SJSA1 (cell line): ENCODE measurements around the gene MYO1D. TPM values are rescaled to one million over a fixed set of nuclear protein-coding genes. Genes with fewer than 3 reads are reported as not detected.

Experiments
- DNase-seq, 2 experiments: peaks; one replicate each; pipeline ENCODE4 v3.0.0-alpha.2; 2015 to 2020; ENCODE audit warnings: low spot score in 2 of 2, low read depth in 1 of 2
- H3K27ac ChIP-seq: fragments of 250-450 bp; sonication (Bioruptor Pico); 2 replicates; pipeline ENCODE4 v1.5.1; 2020; ENCODE audit warnings: mild to moderate bottlenecking, moderate library complexity
- H3K27me3 ChIP-seq: fragments of 250-450 bp; sonication (Bioruptor Pico); replicated peaks from 2 replicates; pipeline ENCODE4 v1.5.1; 2020; ENCODE audit warnings: mild to moderate bottlenecking, moderate library complexity
- H3K36me3 ChIP-seq: fragments of 250-450 bp; sonication (Bioruptor Pico); 2 replicates; pipeline ENCODE4 v1.5.1; 2020; ENCODE audit warnings: mild to moderate bottlenecking
- H3K4me1 ChIP-seq: fragments of 250-450 bp; sonication (Bioruptor Pico); replicated peaks from 2 replicates; pipeline ENCODE4 v1.6.1; 2021; ENCODE audit warnings: mild to moderate bottlenecking
- H3K4me3 ChIP-seq: fragments of 250-450 bp; sonication (Bioruptor Pico); 2 replicates; pipeline ENCODE4 v1.5.1; 2020; ENCODE audit warnings: mild to moderate bottlenecking
- H3K9me3 ChIP-seq: fragments of 250-450 bp; sonication (Bioruptor Pico); replicated peaks from 2 replicates; pipeline ENCODE4 v1.5.1; 2020; ENCODE audit warnings: mild to moderate bottlenecking
- total RNA-seq: library from RNA; depleted of rRNA; stranded (reverse); fragments of >200 nt; shearing (Covaris generic); gene quantifications from 2 replicates; pipeline ENCODE4 v1.2.3, GENCODE V29; 2014

Gene MYO1D
- total RNA-seq, 1 experiment from 2014 or later = 1.1 TPM

GRCh38 chr17:32813021-32813420, 63.9 kb downstream of the MYO1D start:
- Histone ChIP-seq H3K36me3 (no peaks in the 10 kb centered on the region), H3K4me1 (no peaks in the 10 kb centered on the region), H3K27ac (no peak overlapping the region), H3K9me3 (no peaks in the 10 kb centered on the region), H3K27me3 (peaks cover 2% of the 10 kb centered on the region; the same call in 1 of the 2 replicates), H3K4me3 (no peak overlapping the region)
- DNase-seq = no peak

DNA sequence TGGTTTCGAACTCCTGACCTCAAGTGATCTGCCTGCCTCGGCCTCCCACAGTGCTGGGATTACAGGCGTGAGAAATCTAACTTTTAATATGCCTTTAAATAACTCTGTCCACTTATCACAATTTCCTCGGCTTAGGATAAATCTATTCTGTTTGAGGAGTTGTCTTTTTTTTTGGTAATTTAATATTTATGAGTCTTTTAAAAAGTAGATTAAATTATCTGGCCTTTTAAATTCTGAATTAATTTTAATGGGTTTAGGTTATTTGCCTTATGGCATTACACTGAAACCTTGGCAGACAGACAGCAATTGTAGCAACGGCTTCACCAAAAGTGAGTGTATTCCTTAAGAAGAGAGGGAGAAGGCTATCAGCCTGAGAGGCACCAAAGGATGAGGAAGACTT, 66.2 kb downstream of the MYO1D start:
- no peaks in the 10 kb centered on the region for H3K9me3 ChIP-seq
- H3K27me3 ChIP-seq = peaks cover 2% of the 10 kb centered on the region; the same call in 1 of the 2 replicates
- no peak for DNase-seq
- no peak overlapping the region for H3K4me3 ChIP-seq
- no peak overlapping the region for H3K27ac ChIP-seq
- no peaks in the 10 kb centered on the region for H3K36me3 ChIP-seq
- H3K4me1 ChIP-seq = no peaks in the 10 kb centered on the region

DNA sequence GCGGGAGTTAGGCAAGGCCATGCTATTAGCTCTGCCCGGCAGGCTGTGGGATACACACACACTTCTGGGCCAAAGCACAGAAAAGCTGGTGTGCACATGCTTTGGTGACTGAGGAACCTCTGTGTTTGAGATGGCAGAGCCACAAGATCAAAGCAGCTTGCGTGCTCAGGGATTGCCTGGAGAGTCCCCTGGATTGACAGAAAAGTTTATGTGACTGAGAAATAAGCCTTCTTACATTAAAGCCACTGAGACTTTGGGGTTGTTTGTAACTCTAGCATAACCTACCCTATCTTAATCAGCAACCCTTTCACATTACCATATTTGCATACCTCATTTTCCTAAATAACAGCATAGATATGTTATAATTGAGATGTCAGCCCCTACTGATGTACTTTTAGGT, 69.3 kb downstream of the MYO1D start:
- Histone ChIP-seq H3K9me3 (no peaks in the 10 kb centered on the region), H3K27ac (no peak overlapping the region), H3K36me3 (no peaks in the 10 kb centered on the region), H3K4me3 (no peak overlapping the region), H3K27me3 (no peaks in the 10 kb centered on the region; the same call in 1 of the 2 replicates), H3K4me1 (no peaks in the 10 kb centered on the region)
- no peak for DNase-seq

- Histone ChIP-seq H3K4me3 (no peak overlapping the region), H3K9me3 (no peaks in the 10 kb centered on the region), H3K36me3 (no peaks in the 10 kb centered on the region), H3K4me1 (no peaks in the 10 kb centered on the region), H3K27ac (no peak overlapping the region), H3K27me3 (no peaks in the 10 kb centered on the region; the same call in 1 of the 2 replicates)
- DNase-seq = no peak
These were observed 70.3 kb downstream of the MYO1D start for GRCh38 chr17:32806646-32807045.

GRCh38 chr17:32805029-32805976, 71.6 kb downstream of the MYO1D start:
- H3K4me3 ChIP-seq = no peak overlapping the region
- H3K9me3 ChIP-seq = no peaks in the 10 kb centered on the region
- no peaks in the 10 kb centered on the region for H3K4me1 ChIP-seq
- no peaks in the 10 kb centered on the region for H3K27me3 ChIP-seq
- DNase-seq = no peak
- no peaks in the 10 kb centered on the region for H3K36me3 ChIP-seq
- no peak overlapping the region for H3K27ac ChIP-seq

DNA sequence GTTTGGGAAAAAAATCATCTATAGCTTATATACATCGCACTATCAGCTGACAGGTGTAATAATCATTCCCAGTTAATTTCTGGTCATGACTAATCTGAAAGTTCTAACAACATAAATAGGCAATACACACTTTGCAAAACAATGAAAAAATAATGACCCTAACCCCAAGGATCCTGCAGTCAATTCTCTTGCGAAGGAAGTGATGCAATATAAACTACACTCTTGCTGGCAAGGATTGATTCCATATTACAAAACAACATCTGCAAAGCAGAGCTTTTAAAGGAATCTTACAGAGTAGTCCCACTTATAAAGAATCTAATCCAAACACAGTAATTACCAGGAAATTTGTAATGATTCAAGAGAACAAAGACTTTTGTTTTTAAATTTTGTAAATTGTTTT, 73.4 kb downstream of the MYO1D start:
- no peaks in the 10 kb centered on the region for H3K9me3 ChIP-seq
- no peaks in the 10 kb centered on the region for H3K36me3 ChIP-seq
- H3K27me3 ChIP-seq = no peaks in the 10 kb centered on the region
- no peak overlapping the region for H3K4me3 ChIP-seq
- no peak overlapping the region for H3K27ac ChIP-seq
- no peak for DNase-seq
- H3K4me1 ChIP-seq = no peaks in the 10 kb centered on the region

- no peaks in the 10 kb centered on the region for H3K36me3 ChIP-seq
- no peak for DNase-seq
- H3K27ac ChIP-seq = no peak overlapping the region
- H3K4me3 ChIP-seq = no peak overlapping the region
- no peaks in the 10 kb centered on the region for H3K4me1 ChIP-seq
- no peaks in the 10 kb centered on the region for H3K27me3 ChIP-seq
- H3K9me3 ChIP-seq = no peaks in the 10 kb centered on the region
These were observed 74.6 kb downstream of the MYO1D start for GRCh38 chr17:32802306-32802705.

DNA sequence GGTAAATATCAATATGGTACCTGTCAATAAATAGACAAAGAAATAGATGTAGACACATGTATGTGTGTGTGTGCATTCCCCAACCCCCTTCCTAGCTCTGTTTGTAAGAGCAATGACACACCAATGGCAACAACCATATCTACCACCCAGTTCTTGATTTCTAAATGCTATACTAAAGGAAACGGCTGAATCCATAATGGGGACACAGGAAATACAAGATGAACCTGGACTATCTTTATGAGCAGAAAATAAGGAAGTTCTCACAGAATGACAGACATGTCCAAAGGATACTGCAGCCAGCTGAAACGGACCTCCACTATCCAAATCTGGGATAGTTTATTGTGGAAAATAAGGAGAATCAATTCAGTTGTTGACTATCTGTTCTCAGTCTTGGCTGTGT, 75.3 kb downstream of the MYO1D start:
- Histone ChIP-seq H3K4me1 (no peaks in the 10 kb centered on the region), H3K27ac (no peak overlapping the region)
- no peak for DNase-seq

GRCh38 chr17:32801193-32801592, 75.7 kb downstream of the MYO1D start:
- no peaks in the 10 kb centered on the region for H3K4me1 ChIP-seq

More for the DNA sequence above, 75.3 kb downstream of the MYO1D start:
- no peaks in the 10 kb centered on the region for H3K36me3 ChIP-seq
- no peaks in the 10 kb centered on the region for H3K9me3 ChIP-seq
- no peak overlapping the region for H3K4me3 ChIP-seq
- H3K27me3 ChIP-seq = no peaks in the 10 kb centered on the region

GRCh38 chr17:32798938-32799337, 78.0 kb downstream of the MYO1D start:
- Histone ChIP-seq H3K27ac (no peak overlapping the region), H3K27me3 (no peaks in the 10 kb centered on the region), H3K4me1 (no peaks in the 10 kb centered on the region), H3K9me3 (no peaks in the 10 kb centered on the region), H3K36me3 (no peaks in the 10 kb centered on the region), H3K4me3 (no peak overlapping the region)
- no peak for DNase-seq

More at GRCh38 chr17:32801193-32801592, 75.7 kb downstream of the MYO1D start:
- DNase-seq = no peak
- no peak overlapping the region for H3K4me3 ChIP-seq
- no peaks in the 10 kb centered on the region for H3K27me3 ChIP-seq
- H3K27ac ChIP-seq = no peak overlapping the region
- H3K9me3 ChIP-seq = no peaks in the 10 kb centered on the region
- H3K36me3 ChIP-seq = no peaks in the 10 kb centered on the region

- Histone ChIP-seq H3K4me1 (no peaks in the 10 kb centered on the region), H3K36me3 (no peaks in the 10 kb centered on the region), H3K9me3 (no peaks in the 10 kb centered on the region), H3K27me3 (no peaks in the 10 kb centered on the region; the same call in 1 of the 2 replicates), H3K27ac (no peak overlapping the region), H3K4me3 (no peak overlapping the region)
- no peak for DNase-seq
These were observed 81.5 kb downstream of the MYO1D start for GRCh38 chr17:32795339-32795979.

- no peaks in the 10 kb centered on the region for H3K4me1 ChIP-seq
- no peak overlapping the region for H3K27ac ChIP-seq
- H3K36me3 ChIP-seq = no peaks in the 10 kb centered on the region
- no peaks in the 10 kb centered on the region for H3K9me3 ChIP-seq
- no peak overlapping the region for H3K4me3 ChIP-seq
- no peak for DNase-seq
- H3K27me3 ChIP-seq = no peaks in the 10 kb centered on the region; the same call in 1 of the 2 replicates
These were observed 82.2 kb downstream of the MYO1D start for GRCh38 chr17:32794533-32795246.

DNA sequence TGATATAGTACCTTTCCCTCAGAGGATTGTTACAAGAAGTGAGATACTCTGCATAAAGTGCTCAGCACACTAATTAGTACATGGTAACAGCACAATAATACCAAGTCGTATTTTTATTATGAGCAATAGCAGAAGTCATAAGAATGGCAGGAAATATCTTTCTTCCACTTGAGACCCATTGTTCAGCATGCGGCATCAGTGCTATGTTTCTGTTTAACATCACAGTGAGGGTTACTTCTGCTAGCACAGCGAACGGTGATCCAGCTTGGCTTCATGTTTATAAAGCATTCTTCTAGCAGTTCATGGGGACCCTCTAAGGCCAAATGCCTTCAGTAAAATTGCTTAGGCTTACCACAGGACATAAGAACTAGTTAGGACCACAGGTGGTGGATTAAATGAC, 83.1 kb downstream of the MYO1D start:
- Histone ChIP-seq H3K27ac (no peak overlapping the region), H3K27me3 (no peaks in the 10 kb centered on the region; the same call in 1 of the 2 replicates), H3K9me3 (no peaks in the 10 kb centered on the region), H3K4me1 (no peaks in the 10 kb centered on the region), H3K36me3 (no peaks in the 10 kb centered on the region), H3K4me3 (no peak overlapping the region)
- DNase-seq = no peak
